Measurements from ENCODE around the gene MAN1A1. TPM values are rescaled to one million over a fixed set of nuclear protein-coding genes. Genes with fewer than 3 reads are reported as not detected.

MAN1A1 gene
- total RNA-seq, 4 donors from 2014 or later: 52.7 to 123 (median 97.1) TPM

- 95 to 100% methylated on average over 1 of the region's 1 CpG for WGBS, 2 donors (ENCODE audit: low coverage in 1 of 2)
- Histone ChIP-seq H3K27ac (no peak overlapping the region), H3K4me3 (no peak overlapping the region), H3K4me1 (peaks cover 0 to 13% (median 2%) of the 10 kb centered on the region in 4 donors), H3K27me3 (no peaks in the 10 kb centered on the region), H3K9me3 (no peaks in the 10 kb centered on the region), H3K36me3 (peaks cover 0 to 5% (median 0%) of the 10 kb centered on the region in 4 donors)
- in situ Hi-C loops (cut with MboI; ENCODE audit: low pct_ligation_motif_present in 1 of 4, low pct_unique_long_range_greater_than_20kb in 1 of 4, low sequenced_read_pairs in 3 of 4) (no loop called here), intact Hi-C loops (cut with DNase I; ENCODE audit: low total_unique reads) (no loop called here)
- DNase-seq: no peak
- no peak for TF ChIP-seq POLR2AphosphoS5 (IDR thresholded peaks at IDR 0.05)
- TF ChIP-seq EP300 (IDR thresholded peaks at IDR 0.05; ENCODE audit: low read depth): no peak
- no peak for TF ChIP-seq CTCF (IDR thresholded peaks at IDR 0.05)
- no peak for TF ChIP-seq POLR2A (IDR thresholded peaks at IDR 0.05)
Measured at GRCh38 chr6:119318176-119318575, 31.4 kb downstream of the MAN1A1 start.

DNA sequence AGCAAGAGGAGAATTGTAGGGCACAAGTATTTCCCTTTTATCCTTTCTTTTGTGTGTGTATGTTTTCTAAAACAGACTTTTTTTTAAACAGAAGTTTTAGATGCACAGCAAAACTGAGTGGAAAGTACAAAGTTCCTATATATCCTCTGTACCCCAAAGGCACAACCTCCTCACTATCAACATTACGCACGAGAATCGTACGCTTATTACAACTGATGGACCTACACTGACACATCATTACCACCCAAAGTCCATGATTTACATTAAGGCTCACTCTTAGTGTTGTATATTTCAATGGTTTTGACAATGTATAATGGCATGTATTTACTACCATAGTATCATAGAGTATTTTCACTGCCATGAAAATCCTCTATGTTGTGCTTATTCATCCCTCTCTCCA is 32.6 kb downstream of the MAN1A1 start:
- intact Hi-C loops (cut with DNase I; ENCODE audit: low total_unique reads) (no loop called here), in situ Hi-C loops (cut with MboI; ENCODE audit: low pct_ligation_motif_present in 1 of 4, low pct_unique_long_range_greater_than_20kb in 1 of 4, low sequenced_read_pairs in 3 of 4) (no loop called here)
- DNase-seq: no peak
- Histone ChIP-seq H3K27ac (no peak overlapping the region), H3K36me3 (peaks cover 0 to 5% (median 0%) of the 10 kb centered on the region in 4 donors), H3K9me3 (no peaks in the 10 kb centered on the region), H3K4me3 (no peak overlapping the region), H3K27me3 (no peaks in the 10 kb centered on the region), H3K4me1 (peaks cover 0 to 25% (median 9%) of the 10 kb centered on the region in 4 donors)
- TF ChIP-seq CTCF (IDR thresholded peaks at IDR 0.05) (no peak), EP300 (IDR thresholded peaks at IDR 0.05; ENCODE audit: low read depth) (no peak), POLR2A (IDR thresholded peaks at IDR 0.05) (no peak), POLR2AphosphoS5 (IDR thresholded peaks at IDR 0.05) (no peak)
- 92 to 98% methylated on average over 4 of the region's 4 CpGs for WGBS, 2 donors (ENCODE audit: low coverage in 1 of 2)

- in situ Hi-C loops (cut with MboI; ENCODE audit: low pct_ligation_motif_present in 1 of 4, low pct_unique_long_range_greater_than_20kb in 1 of 4, low sequenced_read_pairs in 3 of 4): no loop called here
- H3K36me3 ChIP-seq: peaks cover 0 to 5% (median 0%) of the 10 kb centered on the region in 4 donors
- no peak for DNase-seq
- intact Hi-C loops (cut with DNase I; ENCODE audit: low total_unique reads): no loop called here
- WGBS, 2 donors (ENCODE audit: low coverage in 1 of 2): 50 to 79% methylated on average over 5 of the region's 5 CpGs
- H3K9me3 ChIP-seq: no peaks in the 10 kb centered on the region
- H3K27ac ChIP-seq: peak overlapping the region; percentile 8 to 59 (median 36)
- H3K4me1 ChIP-seq: peaks cover 0 to 43% (median 10%) of the 10 kb centered on the region in 4 donors
- no peak overlapping the region for H3K4me3 ChIP-seq
- no peaks in the 10 kb centered on the region for H3K27me3 ChIP-seq
- TF ChIP-seq POLR2A (IDR thresholded peaks at IDR 0.05) (no peak), EP300 (IDR thresholded peaks at IDR 0.05; ENCODE audit: low read depth) (no peak), CTCF (IDR thresholded peaks at IDR 0.05) (no peak), POLR2AphosphoS5 (IDR thresholded peaks at IDR 0.05) (no peak)
Measured at GRCh38 chr6:119314885-119315272, 34.7 kb downstream of the MAN1A1 start.

DNA sequence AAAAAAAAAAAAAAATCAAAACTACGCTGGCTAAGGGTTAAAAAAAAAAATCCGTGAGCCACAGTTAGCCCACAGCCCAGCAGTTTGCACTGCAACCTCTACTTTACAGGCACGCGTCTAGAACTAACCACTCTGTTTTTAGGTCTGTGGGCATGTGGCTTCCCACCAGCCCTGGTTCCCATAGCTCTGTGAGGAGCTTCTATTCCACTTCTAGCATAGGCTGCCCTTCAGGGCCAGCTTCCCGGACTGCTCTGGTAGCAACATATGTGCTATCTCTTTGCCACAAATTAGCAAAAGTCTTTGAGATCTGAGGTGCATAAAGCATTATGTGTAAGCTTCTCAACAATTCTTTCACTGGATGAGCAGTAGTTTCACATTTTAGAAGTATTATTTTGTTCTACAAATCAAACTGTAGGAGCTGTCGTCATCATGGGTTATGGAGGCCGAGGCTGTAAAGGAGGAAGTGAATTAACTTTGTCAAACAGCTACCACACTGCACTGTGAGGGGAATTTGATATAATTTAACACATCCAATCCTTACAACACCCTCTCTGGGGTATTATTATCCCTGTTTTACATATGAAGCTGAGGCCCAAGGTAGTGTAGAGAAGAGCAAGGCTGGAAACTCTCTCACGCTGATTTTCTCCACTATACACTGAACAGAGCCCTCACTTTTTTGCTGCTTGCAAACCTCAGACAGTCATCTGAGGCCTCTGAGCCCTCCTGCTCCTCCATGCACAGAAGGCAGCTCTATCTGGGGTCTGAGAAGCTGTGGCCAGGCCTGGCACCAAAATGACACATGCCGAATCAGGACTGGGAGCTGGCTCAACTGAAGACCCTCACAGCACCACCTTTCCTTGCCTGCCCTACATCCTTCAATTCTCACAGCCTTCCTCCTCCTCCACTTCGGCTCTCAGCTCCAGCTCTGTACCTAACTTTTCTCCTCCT is 35.4 kb downstream of the MAN1A1 start:
- peak; percentile 24 for DNase-seq
- TF ChIP-seq EP300 (IDR thresholded peaks at IDR 0.05; ENCODE audit: low read depth) (no peak), POLR2AphosphoS5 (IDR thresholded peaks at IDR 0.05) (no peak), POLR2A (IDR thresholded peaks at IDR 0.05) (no peak), CTCF (IDR thresholded peaks at IDR 0.05) (no peak)
- H3K27ac ChIP-seq: peak overlapping the region; percentile 8 to 59 (median 36)
- H3K4me1 ChIP-seq: peaks cover 4 to 50% (median 13%) of the 10 kb centered on the region in 4 donors
- intact Hi-C loops (cut with DNase I; ENCODE audit: low total_unique reads) (no loop called here), in situ Hi-C loops (cut with MboI; ENCODE audit: low pct_ligation_motif_present in 1 of 4, low pct_unique_long_range_greater_than_20kb in 1 of 4, low sequenced_read_pairs in 3 of 4) (no loop called here)
- H3K36me3 ChIP-seq: peaks cover 0 to 5% (median 0%) of the 10 kb centered on the region in 4 donors
- WGBS, 2 donors (ENCODE audit: low coverage in 1 of 2): 62 to 76% methylated on average over 8 to 10 of the region's 10 CpGs
- H3K9me3 ChIP-seq: no peaks in the 10 kb centered on the region
- no peaks in the 10 kb centered on the region for H3K27me3 ChIP-seq
- no peak overlapping the region for H3K4me3 ChIP-seq

All from transverse colon (tissue), 4 donors.